ENCODE measurements around the gene CTNNA3. TPM values are rescaled to one million over a fixed set of nuclear protein-coding genes. Genes with fewer than 3 reads are reported as not detected.

The CTNNA3 gene
- total RNA-seq, 6 experiments from 2014 or later = 0.19 to 3.6 (median 1.2) TPM

DNA sequence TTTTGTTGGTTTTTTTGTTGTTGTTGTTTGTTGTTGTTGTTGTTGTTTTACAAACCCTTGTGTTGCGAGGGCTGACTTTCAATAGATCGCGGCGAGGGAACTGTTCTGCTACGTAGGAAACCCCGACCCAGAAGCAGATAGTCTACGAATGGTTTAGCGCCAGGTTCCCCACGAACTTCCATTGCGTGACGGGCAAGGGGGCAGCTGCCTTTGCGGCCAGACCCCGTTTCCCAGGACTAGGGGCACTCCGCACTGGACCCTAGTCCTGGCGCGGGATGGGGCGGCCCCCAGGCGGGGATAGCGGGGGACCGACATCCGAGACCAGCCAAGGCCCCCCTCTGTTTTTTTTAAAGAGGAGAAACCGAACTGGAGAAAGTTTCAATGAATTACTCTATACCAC lies 650.6 kb downstream of the CTNNA3 start:
- Histone ChIP-seq H3K36me3 (no peaks in the 10 kb centered on the region), H3K27ac (no peak overlapping the region), H3K4me3 (no peak overlapping the region), H3K9me3 (no peaks in the 10 kb centered on the region), H3K4me1 (no peaks in the 10 kb centered on the region), H3K27me3 (no peaks in the 10 kb centered on the region)
- ATAC-seq (no peak), DNase-seq (peak in 1 of 3 donors; percentile 30)
- TF ChIP-seq, protein P1, sequence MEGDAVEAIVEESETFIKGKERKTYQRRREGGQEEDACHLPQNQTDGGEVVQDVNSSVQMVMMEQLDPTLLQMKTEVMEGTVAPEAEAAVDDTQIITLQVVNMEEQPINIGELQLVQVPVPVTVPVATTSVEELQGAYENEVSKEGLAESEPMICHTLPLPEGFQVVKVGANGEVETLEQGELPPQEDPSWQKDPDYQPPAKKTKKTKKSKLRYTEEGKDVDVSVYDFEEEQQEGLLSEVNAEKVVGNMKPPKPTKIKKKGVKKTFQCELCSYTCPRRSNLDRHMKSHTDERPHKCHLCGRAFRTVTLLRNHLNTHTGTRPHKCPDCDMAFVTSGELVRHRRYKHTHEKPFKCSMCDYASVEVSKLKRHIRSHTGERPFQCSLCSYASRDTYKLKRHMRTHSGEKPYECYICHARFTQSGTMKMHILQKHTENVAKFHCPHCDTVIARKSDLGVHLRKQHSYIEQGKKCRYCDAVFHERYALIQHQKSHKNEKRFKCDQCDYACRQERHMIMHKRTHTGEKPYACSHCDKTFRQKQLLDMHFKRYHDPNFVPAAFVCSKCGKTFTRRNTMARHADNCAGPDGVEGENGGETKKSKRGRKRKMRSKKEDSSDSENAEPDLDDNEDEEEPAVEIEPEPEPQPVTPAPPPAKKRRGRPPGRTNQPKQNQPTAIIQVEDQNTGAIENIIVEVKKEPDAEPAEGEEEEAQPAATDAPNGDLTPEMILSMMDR (IDR thresholded peaks at IDR 0.05) = no peak
- no peak for TF ChIP-seq POLR2A (IDR thresholded peaks at IDR 0.05)
- intact Hi-C loops (cut with DNase I) = no loop called here
- WGBS (ENCODE audit: insufficient coverage, low coverage, low lambda C conversion rate, missing lambda C conversion rate) = 96% methylated on average over 19 of the region's 22 CpGs

DNA sequence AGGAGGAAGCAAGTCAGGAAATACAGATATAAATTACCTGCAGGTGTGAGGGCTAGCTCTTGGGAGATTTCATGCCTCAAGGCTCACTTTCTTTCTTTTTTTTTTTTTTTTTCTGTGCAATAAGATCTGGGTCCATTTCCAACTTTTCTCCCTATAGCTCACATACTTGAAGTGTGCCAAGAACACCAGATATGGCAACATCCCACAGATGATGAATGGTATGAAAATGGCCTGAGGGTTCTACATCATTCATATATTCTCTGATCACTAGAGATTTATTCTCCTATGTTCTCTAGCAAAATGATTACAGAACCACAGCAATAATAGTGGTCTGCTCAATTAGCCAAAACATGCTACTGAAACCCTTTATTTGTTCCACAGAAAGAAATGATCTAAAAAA lies 653.0 kb downstream of the CTNNA3 start:
- H3K27me3 ChIP-seq = no peaks in the 10 kb centered on the region
- H3K4me1 ChIP-seq = no peaks in the 10 kb centered on the region
- H3K36me3 ChIP-seq = no peaks in the 10 kb centered on the region
- DNase-seq = no peak
- no peak for ATAC-seq
- TF ChIP-seq POLR2A (IDR thresholded peaks at IDR 0.05) = no peak
- TF ChIP-seq, protein P1 (IDR thresholded peaks at IDR 0.05) = no peak
- H3K9me3 ChIP-seq = no peaks in the 10 kb centered on the region
- intact Hi-C loops (cut with DNase I) = no loop called here
- no peak overlapping the region for H3K4me3 ChIP-seq
- no peak overlapping the region for H3K27ac ChIP-seq

DNA sequence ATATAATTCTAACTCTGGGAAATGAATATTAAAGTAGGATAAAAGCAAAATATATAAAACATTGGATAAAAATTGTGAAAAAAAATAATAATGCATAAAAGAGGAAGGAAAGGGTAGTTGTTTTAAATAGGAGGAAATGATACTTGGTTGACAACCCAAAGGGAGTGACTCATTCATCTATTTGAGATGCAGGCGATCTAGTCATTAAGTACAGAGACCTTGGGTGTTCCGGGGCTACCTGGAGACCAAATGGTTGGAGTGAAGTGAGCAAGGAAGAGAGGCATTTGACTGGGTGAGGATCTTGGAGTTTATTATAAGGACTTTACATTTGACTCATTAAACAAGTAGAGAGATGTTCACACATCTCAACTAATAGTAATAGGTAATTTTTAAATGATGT lies 659.2 kb downstream of the CTNNA3 start:
- Histone ChIP-seq H3K4me3 (no peak overlapping the region), H3K36me3 (no peaks in the 10 kb centered on the region), H3K4me1 (no peaks in the 10 kb centered on the region), H3K9me3 (no peaks in the 10 kb centered on the region), H3K27me3 (no peaks in the 10 kb centered on the region), H3K27ac (no peak overlapping the region)
- no peak for DNase-seq
- no peak for ATAC-seq
- 65% methylated on average over 2 of the region's 2 CpGs for WGBS (ENCODE audit: insufficient coverage, low coverage, low lambda C conversion rate, missing lambda C conversion rate)
- TF ChIP-seq POLR2A (IDR thresholded peaks at IDR 0.05) = no peak
- TF ChIP-seq, protein P1 (IDR thresholded peaks at IDR 0.05) = no peak
- intact Hi-C loops (cut with DNase I) = no loop called here

DNA sequence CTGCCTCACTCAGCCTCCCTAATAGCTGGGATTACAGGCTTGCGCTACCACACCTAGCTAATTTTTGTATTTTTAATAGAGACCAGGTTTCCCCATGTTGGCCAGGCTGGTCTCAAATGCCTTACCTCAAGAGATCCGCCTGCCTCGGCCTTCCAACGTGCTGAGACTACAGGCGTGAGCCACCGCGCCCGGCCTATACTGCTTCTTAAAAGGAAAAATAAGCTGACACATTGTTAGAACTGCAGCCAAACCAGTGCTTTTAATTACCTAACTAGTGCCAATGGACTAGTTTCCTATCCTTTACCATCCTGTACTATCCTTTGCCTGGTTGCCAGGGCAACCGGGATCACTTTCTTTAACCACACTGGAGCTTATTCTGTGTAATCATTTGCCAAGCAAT lies 662.1 kb downstream of the CTNNA3 start:
- H3K4me1 ChIP-seq = no peaks in the 10 kb centered on the region
- H3K4me3 ChIP-seq = no peak overlapping the region
- 100% methylated on average over 9 of the region's 9 CpGs for WGBS (ENCODE audit: insufficient coverage, low coverage, low lambda C conversion rate, missing lambda C conversion rate)
- intact Hi-C loops (cut with DNase I) = no loop called here
- no peak for TF ChIP-seq POLR2A (IDR thresholded peaks at IDR 0.05)
- TF ChIP-seq, protein P1 (IDR thresholded peaks at IDR 0.05) = no peak
- H3K36me3 ChIP-seq = no peaks in the 10 kb centered on the region
- H3K27ac ChIP-seq = no peak overlapping the region
- H3K27me3 ChIP-seq = no peaks in the 10 kb centered on the region
- H3K9me3 ChIP-seq = no peaks in the 10 kb centered on the region
- no peak for ATAC-seq
- no peak for DNase-seq

DNA sequence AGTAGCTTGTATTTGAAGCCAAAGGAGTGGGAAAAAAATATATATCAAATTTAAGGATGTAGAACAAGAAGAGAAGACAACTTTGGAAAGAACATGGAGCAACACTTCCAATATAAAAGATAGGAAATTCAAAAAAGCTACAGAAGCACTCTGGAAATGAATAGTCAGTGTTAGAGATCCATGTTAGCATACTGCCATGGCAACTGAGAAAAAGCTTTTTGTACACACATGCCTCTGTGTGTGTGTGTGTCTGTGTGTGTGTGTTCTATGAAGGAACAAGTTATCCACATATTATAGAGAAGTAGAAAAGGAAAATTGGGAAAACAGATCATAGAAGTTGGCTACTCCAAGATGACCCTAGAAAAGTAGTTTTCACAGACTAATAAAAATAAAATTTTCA lies 673.9 kb downstream of the CTNNA3 start:
- Histone ChIP-seq H3K4me1 (no peaks in the 10 kb centered on the region), H3K36me3 (no peaks in the 10 kb centered on the region), H3K27me3 (no peaks in the 10 kb centered on the region), H3K27ac (no peak overlapping the region), H3K4me3 (no peak overlapping the region), H3K9me3 (no peaks in the 10 kb centered on the region)
- DNase-seq (no peak), ATAC-seq (no peak)
- intact Hi-C loops (cut with DNase I) = no loop called here
- TF ChIP-seq, protein P1 (IDR thresholded peaks at IDR 0.05) = no peak
- no peak for TF ChIP-seq POLR2A (IDR thresholded peaks at IDR 0.05)

Measured in right lobe of liver (tissue), 6 donors.